ENCODE measurements around the gene MS4A3.
"Not testable (repeated sequence)": the region's sequence is repeated elsewhere in the genome, so short reads cannot be mapped to it uniquely, and the experiment has no call there.

Gene MS4A3

DNA sequence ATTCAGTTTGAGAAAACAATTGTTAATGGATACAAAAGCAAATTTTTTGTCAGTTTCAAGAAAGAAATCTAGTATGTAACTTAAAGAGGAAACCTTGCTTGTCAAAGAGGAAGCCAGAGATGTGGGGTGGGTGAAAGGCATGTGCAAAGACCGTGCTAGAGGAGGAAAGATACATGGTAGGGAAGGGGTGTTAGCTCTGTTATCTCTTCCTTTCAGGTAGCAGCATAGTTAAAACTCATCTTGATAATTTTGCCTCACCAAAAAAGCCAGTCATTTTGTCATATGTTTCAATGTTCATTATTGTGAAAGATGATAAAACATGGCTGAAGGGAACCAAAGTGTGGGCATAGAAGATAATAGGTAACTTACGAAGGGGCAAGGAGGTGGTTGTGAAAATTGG is 29.4 kb downstream of the MS4A3 start:
- intact Hi-C loops (cut with DNase I): no loop called here
- no peak for DNase-seq

DNA sequence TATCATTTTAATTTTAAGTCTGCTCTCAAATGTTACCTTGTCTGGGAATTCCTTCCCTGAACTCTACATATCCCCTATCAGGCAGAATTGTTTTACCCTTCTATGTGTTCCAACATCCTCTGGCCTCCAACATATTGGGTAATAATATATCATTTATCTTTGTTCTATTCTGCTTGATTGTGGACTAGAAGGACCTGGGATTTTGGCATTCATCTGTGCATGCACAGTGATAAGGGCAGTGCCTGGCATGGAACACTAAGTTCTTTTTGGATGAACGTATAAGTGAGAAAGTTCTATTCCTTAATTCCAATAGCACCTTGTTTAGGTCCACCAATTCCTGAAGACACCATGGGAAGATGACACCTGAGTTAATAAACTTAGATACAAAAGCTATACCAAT is 30.8 kb downstream of the MS4A3 start:
- intact Hi-C loops (cut with DNase I): no loop called here
- no peak for DNase-seq

DNA sequence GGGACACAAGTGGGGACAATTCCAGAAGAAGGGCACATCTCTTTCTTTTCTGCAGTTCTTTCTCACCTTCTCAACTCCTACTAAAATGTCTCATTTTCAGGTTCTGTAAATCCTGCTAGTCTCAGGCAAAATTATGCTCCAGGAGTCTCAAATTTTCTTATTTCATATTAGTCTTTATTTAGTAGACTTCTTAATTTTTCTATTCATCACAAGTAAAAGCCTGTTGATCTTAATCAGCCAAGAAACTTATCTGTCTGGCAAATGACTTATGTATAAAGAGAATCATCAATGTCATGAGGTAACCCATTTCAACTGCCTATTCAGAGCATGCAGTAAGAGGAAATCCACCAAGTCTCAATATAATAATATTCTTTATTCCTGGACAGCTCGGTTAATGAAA is 31.9 kb downstream of the MS4A3 start, which contains the start of gene MS4A2:
TSS of gene MS4A2 (plus strand) at position 301 of the 400 bp plus-strand sequence. CDS start 102 bp downstream, outside the sequence.
- no peak for DNase-seq
- intact Hi-C loops (cut with DNase I): no loop called here

DNA sequence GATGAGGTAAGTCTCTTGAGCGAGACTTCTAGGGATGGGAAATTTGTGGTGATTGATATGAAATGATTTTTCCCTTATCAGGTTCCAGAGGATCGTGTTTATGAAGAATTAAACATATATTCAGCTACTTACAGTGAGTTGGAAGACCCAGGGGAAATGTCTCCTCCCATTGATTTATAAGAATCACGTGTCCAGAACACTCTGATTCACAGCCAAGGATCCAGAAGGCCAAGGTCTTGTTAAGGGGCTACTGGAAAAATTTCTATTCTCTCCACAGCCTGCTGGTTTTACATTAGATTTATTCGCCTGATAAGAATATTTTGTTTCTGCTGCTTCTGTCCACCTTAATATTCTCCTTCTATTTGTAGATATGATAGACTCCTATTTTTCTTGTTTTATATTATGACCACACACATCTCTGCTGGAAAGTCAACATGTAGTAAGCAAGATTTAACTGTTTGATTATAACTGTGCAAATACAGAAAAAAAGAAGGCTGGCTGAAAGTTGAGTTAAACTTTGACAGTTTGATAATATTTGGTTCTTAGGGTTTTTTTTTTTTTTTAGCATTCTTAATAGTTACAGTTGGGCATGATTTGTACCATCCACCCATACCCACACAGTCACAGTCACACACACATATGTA is 39.1 kb downstream of the MS4A3 start:
- intact Hi-C loops (cut with DNase I): no loop called here
- no peak for DNase-seq

DNA sequence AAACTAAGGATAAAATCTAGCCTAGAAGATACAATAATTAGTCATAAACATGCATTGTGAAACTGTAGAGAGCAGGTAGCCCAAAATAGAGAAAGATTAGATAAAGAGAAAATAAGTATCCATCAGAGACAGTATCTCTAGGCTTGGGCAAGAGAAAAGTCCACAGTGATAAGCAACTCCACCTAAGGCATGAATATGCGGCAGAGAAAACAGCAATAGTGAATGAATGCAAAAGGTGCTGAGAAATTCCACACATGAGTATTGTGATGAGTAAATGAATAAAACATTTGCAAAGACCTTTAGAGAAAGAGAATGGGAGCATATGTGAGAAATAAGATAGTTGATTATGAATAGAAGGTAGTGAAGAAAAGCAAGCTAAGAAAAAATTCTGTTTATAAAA is 40.7 kb downstream of the MS4A3 start:
- no peak for DNase-seq
- intact Hi-C loops (cut with DNase I): no loop called here

DNA sequence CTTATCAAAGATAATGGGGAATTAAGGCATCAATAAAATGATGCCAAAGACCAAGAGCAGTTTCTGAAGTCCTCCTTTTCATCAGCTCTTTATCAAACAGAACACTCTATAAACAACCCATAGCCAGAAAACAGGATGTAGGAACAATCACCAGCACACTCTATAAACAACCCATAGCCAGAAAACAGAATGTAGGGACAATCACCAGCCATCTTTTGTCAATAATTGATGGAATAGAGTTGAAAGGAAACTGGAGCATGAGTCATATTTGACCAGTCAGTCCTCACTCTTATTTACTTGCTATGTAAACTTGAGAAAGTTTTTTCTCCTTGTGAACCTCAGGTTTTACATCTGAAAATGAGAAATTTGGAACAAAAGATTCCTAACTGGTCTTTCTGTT is 42.0 kb downstream of the MS4A3 start:
- intact Hi-C loops (cut with DNase I): no loop called here
- no peak for DNase-seq

DNA sequence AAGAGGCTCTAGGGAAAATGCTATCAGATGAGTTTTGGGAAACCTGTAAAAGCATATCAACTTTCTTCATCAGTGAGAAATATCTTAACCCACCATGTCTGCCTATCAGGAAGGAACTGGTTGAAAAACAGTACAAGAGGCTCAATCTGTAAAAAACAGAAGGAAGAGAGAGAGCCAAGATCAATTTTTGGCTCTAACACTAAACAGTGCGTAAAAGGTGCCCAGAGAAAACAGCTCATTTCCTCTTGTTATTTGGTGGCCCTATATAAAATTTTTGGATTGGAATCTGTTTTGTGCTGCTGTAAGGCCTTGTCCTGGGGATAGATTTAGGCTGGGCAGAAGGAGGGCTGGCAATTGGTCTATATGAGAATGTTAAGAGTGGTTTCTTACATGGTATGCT is 44.1 kb downstream of the MS4A3 start:
- intact Hi-C loops (cut with DNase I): no loop called here

DNA sequence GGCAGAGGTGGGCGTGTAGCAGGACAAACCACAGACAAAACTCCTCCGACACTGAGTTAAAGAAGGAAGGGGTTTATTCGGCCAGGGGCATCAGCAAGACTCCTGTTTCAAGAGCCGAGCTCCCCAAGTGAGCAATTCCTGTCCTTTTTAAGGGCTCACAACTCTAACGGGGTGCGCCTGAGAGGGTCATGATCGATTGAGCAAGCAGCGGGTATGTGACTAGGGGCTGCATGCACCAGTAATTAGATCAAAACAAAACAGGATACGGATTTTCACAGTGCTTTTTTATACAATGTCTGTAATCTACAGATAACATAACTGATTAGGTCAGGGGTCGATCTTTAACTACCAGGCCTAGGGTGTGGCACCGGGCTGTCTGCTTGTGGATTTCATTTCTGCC is 44.9 kb downstream of the MS4A3 start:
- DNase-seq; intact Hi-C loops (cut with DNase I): not testable (repeated sequence)

More for the DNA sequence above, 44.1 kb downstream of the MS4A3 start:
- DNase-seq: no peak

DNA sequence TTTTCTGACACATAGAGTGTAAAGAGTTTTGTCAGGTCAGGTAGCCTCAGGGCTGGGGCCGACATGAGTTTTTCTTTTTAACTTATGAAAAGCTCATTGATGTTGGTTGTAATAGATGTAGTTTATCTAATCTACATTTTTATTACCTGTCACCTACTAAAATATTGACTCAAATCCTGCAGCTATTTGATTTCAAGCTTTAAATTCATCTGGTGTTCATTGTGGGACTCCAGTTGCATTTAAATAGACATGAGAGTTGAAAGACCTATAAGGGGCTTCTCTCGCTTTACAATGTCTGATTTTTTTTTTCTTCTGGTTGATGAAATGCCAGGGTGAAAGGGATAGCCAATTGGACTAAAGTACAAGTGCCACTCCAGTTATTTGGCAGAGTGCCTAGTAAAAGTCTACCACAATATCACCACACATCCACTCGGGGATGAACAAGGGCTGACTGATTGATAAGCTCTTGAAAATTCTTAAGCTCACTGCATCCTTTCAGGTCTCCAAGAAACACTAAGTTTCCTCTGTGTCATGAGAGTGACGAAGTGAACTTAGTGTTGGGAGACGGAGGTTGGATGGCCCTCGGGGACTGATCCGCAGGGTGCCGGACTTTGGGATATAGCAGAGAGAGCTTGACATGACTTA is 48.1 kb downstream of the MS4A3 start:
- DNase-seq; intact Hi-C loops (cut with DNase I): not testable (repeated sequence)

DNA sequence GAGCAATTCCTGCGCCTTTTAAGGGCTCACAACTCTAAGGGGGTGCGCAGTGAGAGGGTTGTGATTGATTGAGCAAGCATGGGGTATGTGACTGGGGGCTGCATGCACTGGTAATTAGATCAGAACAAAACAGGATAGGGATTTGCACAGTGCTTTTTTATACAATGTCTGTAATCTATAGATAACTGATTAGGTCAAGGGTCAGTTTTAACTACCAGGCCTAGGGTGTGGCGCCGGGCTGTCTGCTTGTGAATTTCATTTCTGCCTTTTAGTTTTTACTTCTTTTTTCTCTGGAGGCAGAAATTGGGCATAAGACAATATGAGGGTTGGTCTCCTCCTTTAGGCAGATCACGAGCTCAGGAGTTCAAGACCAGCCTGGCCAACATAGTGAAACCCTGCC is 52.2 kb downstream of the MS4A3 start:
- DNase-seq; intact Hi-C loops (cut with DNase I): not testable (repeated sequence)

DNA sequence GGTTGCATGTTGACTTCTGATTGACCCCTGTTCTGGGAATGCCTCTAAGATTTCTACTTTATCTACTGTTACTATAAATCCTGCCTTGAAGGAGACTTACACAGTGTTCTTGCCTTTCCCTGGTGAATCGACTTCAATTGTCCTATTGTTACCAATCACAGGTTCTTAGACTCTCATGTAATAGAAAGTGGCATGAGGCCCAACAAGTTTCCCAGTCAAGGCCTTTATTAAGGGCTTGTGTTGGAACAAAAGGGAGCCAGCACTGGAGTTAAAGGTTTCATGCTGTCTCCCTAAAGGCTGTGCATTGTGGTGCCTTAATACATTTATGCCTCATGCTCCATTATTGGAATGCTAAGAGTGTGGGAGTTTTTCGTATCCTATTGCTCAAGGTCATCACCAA is 55.3 kb downstream of the MS4A3 start:
- intact Hi-C loops (cut with DNase I): no loop called here
- DNase-seq: no peak

DNA sequence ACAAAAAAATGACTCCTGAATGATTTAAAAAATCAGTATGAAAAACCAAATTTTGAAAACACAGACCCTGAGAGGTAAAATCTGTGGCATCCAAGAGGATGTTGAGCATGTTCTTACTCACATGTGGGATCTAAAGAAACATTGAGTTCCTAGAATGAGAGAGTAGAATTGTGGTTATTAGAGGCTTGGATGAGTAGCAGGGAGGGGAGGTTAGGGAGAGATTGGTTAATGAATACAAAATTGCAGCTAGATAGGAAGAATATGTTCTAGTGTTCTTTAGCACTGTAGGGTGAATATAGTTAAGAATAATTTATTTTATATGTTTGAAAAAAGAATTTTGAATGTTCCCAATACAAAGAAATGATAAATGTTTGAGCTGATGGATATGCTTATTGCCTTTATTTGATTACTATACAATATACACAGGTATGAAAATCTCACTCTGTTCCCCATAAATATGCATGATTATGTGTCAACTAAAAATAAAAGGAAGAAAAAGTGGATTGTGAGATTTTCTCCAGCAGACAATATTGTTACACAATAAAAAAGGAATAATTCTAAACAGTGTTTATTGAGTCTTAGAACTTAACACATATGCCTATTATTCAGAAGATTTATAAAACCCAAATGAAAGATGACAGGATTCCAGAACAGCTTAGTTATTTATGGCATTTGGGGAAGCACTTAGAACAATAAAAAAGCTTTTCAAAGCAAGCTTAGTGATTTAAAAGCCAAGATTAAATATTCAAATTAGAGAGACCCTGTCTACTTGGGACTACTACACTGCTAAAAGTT is 60.7 kb downstream of the MS4A3 start:
- intact Hi-C loops (cut with DNase I): no loop called here
- no peak for DNase-seq

DNA sequence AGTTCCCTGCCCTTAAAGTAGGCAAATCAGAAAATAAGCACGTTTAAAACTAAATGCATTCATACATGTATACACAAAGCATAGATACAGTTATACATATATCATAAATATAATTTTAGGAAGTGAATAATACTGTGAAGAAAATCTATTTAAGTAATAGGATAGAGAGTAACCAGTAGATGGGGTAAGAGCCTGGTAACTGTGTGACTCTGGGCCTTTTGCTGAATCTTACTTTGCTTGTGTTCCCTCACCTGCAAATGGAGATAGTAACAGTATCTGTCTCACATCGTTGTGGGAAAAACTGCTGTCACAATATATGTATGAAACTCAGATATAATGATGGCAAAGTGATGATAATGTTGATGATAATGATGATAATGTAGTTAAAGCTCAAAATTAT is 61.9 kb downstream of the MS4A3 start:
- intact Hi-C loops (cut with DNase I): no loop called here
- DNase-seq: no peak

DNA sequence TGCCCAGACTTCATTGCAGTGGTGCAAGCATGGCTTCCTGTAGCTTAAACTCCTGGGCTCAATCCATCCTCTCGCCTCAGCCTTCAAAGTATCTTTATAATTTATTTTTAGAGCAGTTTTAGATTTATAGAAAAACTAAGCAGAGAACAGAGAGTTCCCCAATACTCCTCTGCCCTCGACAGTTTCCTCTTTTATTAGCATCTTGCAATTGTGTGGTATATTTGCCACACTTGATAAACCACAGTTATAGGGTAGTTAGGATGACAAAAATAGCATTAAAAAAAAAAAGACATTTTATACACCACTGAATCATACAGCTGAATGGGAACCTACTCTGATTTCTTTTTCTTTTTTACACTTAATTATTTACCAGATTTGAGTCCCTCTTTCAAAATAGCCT is 63.2 kb downstream of the MS4A3 start:
- DNase-seq: no peak
- intact Hi-C loops (cut with DNase I): no loop called here
